GM23338 (cell line): ENCODE results near the gene CD226. TPM values are rescaled to one million over a fixed set of nuclear protein-coding genes. Genes with fewer than 3 reads are reported as not detected.

ENCODE experiments used
- ATAC-seq: fragments of 200-7000 bp; cut with Tn5 transposase; 3 replicates; pipeline ENCODE4 v1.9.1; 2020
- DNase-seq: peaks from one replicate; pipeline ENCODE4 v3.0.0-alpha.2; 2015; ENCODE audit warnings: low spot score
- H2AFZ ChIP-seq: fragments of 200-600 bp; sonication (generic); 2 replicates; pipeline ENCODE4 v1.8.0; 2016; ENCODE audit warnings: antibody characterized with exemption, mild to moderate bottlenecking, moderate library complexity
- H3F3A ChIP-seq: fragments of 200-600 bp; sonication (generic); replicated peaks from 2 replicates; pipeline ENCODE4 v1.8.0; 2017; ENCODE audit warnings: antibody characterized with exemption, mixed run types, low read depth
- H3K27ac ChIP-seq: fragments of 200-600 bp; sonication (generic); 2 replicates; pipeline ENCODE4 v1.6.1; 2016; ENCODE audit warnings: low read depth
- H3K27me3 ChIP-seq: fragments of 200-600 bp; sonication (generic); 2 replicates; pipeline ENCODE4 v1.8.0; 2016; ENCODE audit warnings: mild to moderate bottlenecking, mixed run types, moderate library complexity; ENCODE audit not compliant: insufficient read depth
- H3K36me3 ChIP-seq: fragments of 200-600 bp; sonication (generic); 2 replicates; pipeline ENCODE4 v1.8.0; 2016; ENCODE audit warnings: mild to moderate bottlenecking; ENCODE audit not compliant: insufficient read depth
- H3K4me1 ChIP-seq: fragments of 200-600 bp; sonication (generic); 2 replicates; pipeline ENCODE4 v1.8.0; 2016; ENCODE audit warnings: mild to moderate bottlenecking, moderate library complexity; ENCODE audit not compliant: insufficient read depth
- H3K4me2 ChIP-seq: fragments of 200-600 bp; sonication (generic); 2 replicates; pipeline ENCODE4 v1.7.1; 2017; ENCODE audit warnings: mixed run types
- H3K4me3 ChIP-seq: fragments of 200-600 bp; sonication (generic); 2 replicates; pipeline ENCODE4 v1.6.1; 2016; ENCODE audit warnings: mixed run types
- H3K79me2 ChIP-seq: fragments of 200-600 bp; sonication (generic); replicated peaks from 2 replicates; pipeline ENCODE4 v1.8.0; 2017; ENCODE audit warnings: mild to moderate bottlenecking; ENCODE audit not compliant: insufficient read depth
- H3K9me2 ChIP-seq: fragments of 200-600 bp; sonication (generic); 2 replicates; pipeline ENCODE4 v1.8.0; 2017; ENCODE audit not compliant: insufficient read depth
- H4K20me1 ChIP-seq: fragments of 200-600 bp; sonication (generic); replicated peaks from 2 replicates; pipeline ENCODE4 v1.8.0; 2017; ENCODE audit warnings: mild to moderate bottlenecking; ENCODE audit not compliant: insufficient read depth
- H3K27ac Mint-ChIP-seq: 2 replicates; pipeline ENCODE4 v1.8.0; 2020; ENCODE audit warnings: inconsistent platforms, mild to moderate bottlenecking, moderate library complexity, mixed read lengths
- H3K27me3 Mint-ChIP-seq: 3 replicates; pipeline ENCODE4 v1.8.0; 2022; ENCODE audit warnings: low read depth, mild to moderate bottlenecking, moderate library complexity, mixed read lengths, inconsistent platforms; ENCODE audit not compliant: insufficient read depth, poor library complexity
- H3K36me3 Mint-ChIP-seq: 3 replicates; pipeline ENCODE4 v1.8.0; 2021; ENCODE audit warnings: low read depth, mild to moderate bottlenecking, inconsistent platforms, moderate library complexity, mixed read lengths
- H3K4me1 Mint-ChIP-seq: 3 replicates; pipeline ENCODE4 v1.8.0; 2020; ENCODE audit warnings: mild to moderate bottlenecking, inconsistent platforms, mixed read lengths
- H3K4me3 Mint-ChIP-seq: 3 replicates; pipeline ENCODE4 v1.8.0; 2021; ENCODE audit warnings: moderate library complexity, mild to moderate bottlenecking, inconsistent platforms, mixed read lengths
- H3K9me3 Mint-ChIP-seq: 3 replicates; pipeline ENCODE4 v1.8.0; 2020; ENCODE audit warnings: moderate library complexity, mild to moderate bottlenecking, inconsistent platforms, mixed read lengths
- EZH2 ChIP-seq: fragments of 200-600 bp; sonication (generic); IDR thresholded peaks from one replicate; pipeline ENCODE4 v1.8.0; 2017; ENCODE audit warnings: antibody characterized with exemption, mild to moderate bottlenecking, low read depth; ENCODE audit not compliant: unreplicated experiment
- EZH2phosphoT487 ChIP-seq: fragments of 200-600 bp; sonication (generic); IDR thresholded peaks from one replicate; pipeline ENCODE4 v1.8.1; 2018; ENCODE audit warnings: antibody characterized with exemption; ENCODE audit not compliant: unreplicated experiment
- NANOG ChIP-seq: IDR thresholded peaks from 2 replicates; pipeline ENCODE4 v1.6.1; 2016; ENCODE audit warnings: antibody characterized with exemption, borderline replicate concordance
- STAT1 ChIP-seq: IDR thresholded peaks from one replicate; pipeline ENCODE4 v1.6.1; 2016; ENCODE audit warnings: antibody characterized with exemption; ENCODE audit not compliant: unreplicated experiment
- ZNF331 ChIP-seq: fragments of 250-450 bp; sonication (Bioruptor Pico); IDR thresholded peaks from 2 replicates; pipeline ENCODE4 v1.5.0; 2020; ENCODE audit warnings: low read depth, mild to moderate bottlenecking, moderate library complexity
- polyA plus RNA-seq: library from polyadenylated mRNA; unstranded; fragments of >200 nt; fragmentation: Nextera tagmentation; extraction: Ambion mirVana; gene quantifications from 2 replicates; pipeline ENCODE4 v1.2.1, GENCODE V29; 2016
- total RNA-seq: library from RNA; depleted of rRNA; stranded (reverse); fragments of >200 nt; shearing (Covaris generic); gene quantifications from 2 replicates; pipeline ENCODE4 v1.2.3, GENCODE V29; 2014
- TF ChIP-seq, protein P1 (sequence below): fragments of 250-450 bp; sonication (Bioruptor Pico); IDR thresholded peaks from 2 replicates; pipeline ENCODE4 v1.5.0; 2020; ENCODE audit warnings: mild to moderate bottlenecking, moderate library complexity
- TF ChIP-seq, protein P2 (sequence below): IDR thresholded peaks from 2 replicates; pipeline ENCODE4 v1.6.1; 2016; ENCODE audit warnings: antibody characterized with exemption

Gene CD226
- total and polyA plus RNA-seq, 2 experiments from 2014 or later = not detected

DNA sequence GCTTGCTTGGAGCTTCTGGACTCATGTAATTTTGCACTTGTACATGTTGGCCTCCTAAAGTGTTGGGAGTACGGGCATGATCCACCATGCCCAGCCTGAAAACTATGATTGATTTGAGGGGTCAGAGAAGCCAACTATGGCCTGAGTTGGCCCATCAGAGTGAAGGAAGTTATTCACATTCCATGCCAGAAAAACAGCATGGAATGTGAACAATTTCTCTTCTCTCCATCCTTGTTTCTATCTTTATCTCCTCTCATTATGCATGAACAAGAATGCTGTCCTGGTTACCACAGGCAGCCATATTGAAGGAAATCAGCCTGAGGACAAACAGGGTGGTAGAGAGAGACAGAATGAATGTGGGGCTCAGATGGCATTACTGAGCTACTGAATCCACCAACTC lies 3.5 kb upstream of the CD226 start (continued):
- TF ChIP-seq, protein P1, sequence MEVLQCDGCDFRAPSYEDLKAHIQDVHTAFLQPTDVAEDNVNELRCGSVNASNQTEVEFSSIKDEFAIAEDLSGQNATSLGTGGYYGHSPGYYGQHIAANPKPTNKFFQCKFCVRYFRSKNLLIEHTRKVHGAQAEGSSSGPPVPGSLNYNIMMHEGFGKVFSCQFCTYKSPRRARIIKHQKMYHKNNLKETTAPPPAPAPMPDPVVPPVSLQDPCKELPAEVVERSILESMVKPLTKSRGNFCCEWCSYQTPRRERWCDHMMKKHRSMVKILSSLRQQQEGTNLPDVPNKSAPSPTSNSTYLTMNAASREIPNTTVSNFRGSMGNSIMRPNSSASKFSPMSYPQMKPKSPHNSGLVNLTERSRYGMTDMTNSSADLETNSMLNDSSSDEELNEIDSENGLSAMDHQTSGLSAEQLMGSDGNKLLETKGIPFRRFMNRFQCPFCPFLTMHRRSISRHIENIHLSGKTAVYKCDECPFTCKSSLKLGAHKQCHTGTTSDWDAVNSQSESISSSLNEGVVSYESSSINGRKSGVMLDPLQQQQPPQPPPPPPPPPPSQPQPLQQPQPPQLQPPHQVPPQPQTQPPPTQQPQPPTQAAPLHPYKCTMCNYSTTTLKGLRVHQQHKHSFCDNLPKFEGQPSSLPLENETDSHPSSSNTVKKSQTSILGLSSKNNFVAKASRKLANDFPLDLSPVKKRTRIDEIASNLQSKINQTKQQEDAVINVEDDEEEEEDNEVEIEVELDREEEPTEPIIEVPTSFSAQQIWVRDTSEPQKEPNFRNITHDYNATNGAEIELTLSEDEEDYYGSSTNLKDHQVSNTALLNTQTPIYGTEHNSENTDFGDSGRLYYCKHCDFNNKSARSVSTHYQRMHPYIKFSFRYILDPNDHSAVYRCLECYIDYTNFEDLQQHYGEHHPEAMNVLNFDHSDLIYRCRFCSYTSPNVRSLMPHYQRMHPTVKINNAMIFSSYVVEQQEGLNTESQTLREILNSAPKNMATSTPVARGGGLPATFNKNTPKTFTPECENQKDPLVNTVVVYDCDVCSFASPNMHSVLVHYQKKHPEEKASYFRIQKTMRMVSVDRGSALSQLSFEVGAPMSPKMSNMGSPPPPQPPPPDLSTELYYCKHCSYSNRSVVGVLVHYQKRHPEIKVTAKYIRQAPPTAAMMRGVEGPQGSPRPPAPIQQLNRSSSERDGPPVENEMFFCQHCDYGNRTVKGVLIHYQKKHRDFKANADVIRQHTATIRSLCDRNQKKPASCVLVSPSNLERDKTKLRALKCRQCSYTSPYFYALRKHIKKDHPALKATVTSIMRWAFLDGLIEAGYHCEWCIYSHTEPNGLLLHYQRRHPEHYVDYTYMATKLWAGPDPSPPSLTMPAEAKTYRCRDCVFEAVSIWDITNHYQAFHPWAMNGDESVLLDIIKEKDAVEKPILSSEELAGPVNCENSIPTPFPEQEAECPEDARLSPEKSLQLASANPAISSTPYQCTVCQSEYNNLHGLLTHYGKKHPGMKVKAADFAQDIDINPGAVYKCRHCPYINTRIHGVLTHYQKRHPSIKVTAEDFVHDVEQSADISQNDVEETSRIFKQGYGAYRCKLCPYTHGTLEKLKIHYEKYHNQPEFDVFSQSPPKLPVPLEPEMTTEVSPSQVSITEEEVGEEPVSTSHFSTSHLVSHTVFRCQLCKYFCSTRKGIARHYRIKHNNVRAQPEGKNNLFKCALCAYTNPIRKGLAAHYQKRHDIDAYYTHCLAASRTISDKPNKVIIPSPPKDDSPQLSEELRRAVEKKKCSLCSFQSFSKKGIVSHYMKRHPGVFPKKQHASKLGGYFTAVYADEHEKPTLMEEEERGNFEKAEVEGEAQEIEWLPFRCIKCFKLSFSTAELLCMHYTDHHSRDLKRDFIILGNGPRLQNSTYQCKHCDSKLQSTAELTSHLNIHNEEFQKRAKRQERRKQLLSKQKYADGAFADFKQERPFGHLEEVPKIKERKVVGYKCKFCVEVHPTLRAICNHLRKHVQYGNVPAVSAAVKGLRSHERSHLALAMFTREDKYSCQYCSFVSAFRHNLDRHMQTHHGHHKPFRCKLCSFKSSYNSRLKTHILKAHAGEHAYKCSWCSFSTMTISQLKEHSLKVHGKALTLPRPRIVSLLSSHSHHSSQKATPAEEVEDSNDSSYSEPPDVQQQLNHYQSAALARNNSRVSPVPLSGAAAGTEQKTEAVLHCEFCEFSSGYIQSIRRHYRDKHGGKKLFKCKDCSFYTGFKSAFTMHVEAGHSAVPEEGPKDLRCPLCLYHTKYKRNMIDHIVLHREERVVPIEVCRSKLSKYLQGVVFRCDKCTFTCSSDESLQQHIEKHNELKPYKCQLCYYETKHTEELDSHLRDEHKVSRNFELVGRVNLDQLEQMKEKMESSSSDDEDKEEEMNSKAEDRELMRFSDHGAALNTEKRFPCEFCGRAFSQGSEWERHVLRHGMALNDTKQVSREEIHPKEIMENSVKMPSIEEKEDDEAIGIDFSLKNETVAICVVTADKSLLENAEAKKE (CRISPR knock-in tag) = no peak
- no peak for TF ChIP-seq EZH2phosphoT487

DNA sequence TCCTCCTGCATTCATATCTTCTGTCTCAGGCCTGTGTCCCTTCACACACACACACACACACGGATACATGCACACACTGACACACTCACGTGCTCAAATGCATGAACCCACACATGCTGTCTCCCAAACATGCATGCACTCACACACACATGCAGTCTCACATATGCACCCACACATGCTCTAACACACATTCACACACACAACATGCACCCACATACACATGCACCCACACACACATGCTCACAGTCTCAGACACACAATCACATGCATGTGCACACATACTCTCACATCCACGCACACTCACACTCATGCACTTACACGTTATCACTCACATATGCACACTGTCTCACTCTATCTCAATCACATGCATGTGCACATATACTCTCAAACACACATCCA lies 1.9 kb upstream of the CD226 start:
- no peaks in the 10 kb centered on the region; the same call in 1 of the 2 replicates for H3K4me1 ChIP-seq
- Mint-ChIP-seq H3K27me3 (no peaks in the 10 kb centered on the region), H3K27ac (no peak overlapping the region), H3K9me3 (no peaks in the 10 kb centered on the region), H3K4me1 (peaks cover 6% of the 10 kb centered on the region), H3K4me3 (no peak overlapping the region), H3K36me3 (no peaks in the 10 kb centered on the region)
- H3K79me2 ChIP-seq = no peaks in the 10 kb centered on the region
- no peaks in the 10 kb centered on the region for H3K27me3 ChIP-seq
- ATAC-seq (no peak), DNase-seq (no peak)
- no peaks in the 10 kb centered on the region for H3F3A ChIP-seq
- peaks cover 17% of the 10 kb centered on the region for H3K9me2 ChIP-seq
- no peak overlapping the region for H3K4me3 ChIP-seq
- no peak overlapping the region for H3K27ac ChIP-seq
- H2AFZ ChIP-seq = no peak overlapping the region
- H3K4me2 ChIP-seq = no peak overlapping the region
- H3K36me3 ChIP-seq = no peaks in the 10 kb centered on the region
- H4K20me1 ChIP-seq = no peaks in the 10 kb centered on the region
- no peak for TF ChIP-seq NANOG
- TF ChIP-seq ZNF331 (CRISPR knock-in tag) = no peak
- TF ChIP-seq EZH2 = no peak
- TF ChIP-seq, protein P2, sequence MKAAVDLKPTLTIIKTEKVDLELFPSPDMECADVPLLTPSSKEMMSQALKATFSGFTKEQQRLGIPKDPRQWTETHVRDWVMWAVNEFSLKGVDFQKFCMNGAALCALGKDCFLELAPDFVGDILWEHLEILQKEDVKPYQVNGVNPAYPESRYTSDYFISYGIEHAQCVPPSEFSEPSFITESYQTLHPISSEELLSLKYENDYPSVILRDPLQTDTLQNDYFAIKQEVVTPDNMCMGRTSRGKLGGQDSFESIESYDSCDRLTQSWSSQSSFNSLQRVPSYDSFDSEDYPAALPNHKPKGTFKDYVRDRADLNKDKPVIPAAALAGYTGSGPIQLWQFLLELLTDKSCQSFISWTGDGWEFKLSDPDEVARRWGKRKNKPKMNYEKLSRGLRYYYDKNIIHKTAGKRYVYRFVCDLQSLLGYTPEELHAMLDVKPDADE = no peak
- TF ChIP-seq, protein P1 (CRISPR knock-in tag) = no peak
- TF ChIP-seq STAT1 = no peak
